Measurements from ENCODE around the gene MVP.

GRCh38 chr16:29775742-29776408, 44.4 kb upstream of the MVP start:
- TF ChIP-seq CTCF (IDR thresholded peaks at IDR 0.05 in 4 of 5, conservative IDR thresholded peaks at IDR 0.05 in 1 of 5) (no peak), POLR2A (IDR thresholded peaks at IDR 0.05) (no peak)
